ENCODE data around the gene NRF1. TPM values are rescaled to one million over a fixed set of nuclear protein-coding genes. Genes with fewer than 3 reads are reported as not detected.

NRF1 gene
- polyA plus RNA-seq, 2 of the 4 experiments (the other 2 are of a cell fraction): 11.2 to 18.5 TPM

- DNase-seq (ENCODE audit: low read depth in 1 of 2, low spot score in 1 of 2): no peak
- no peak overlapping the region for H3K4me3 ChIP-seq
- no peak overlapping the region for H3K4me2 ChIP-seq
- TF ChIP-seq PHF8 (IDR thresholded peaks at IDR 0.05; ENCODE audit: borderline replicate concordance, low read depth): no peak
- no peak for TF ChIP-seq CEBPB (IDR thresholded peaks at IDR 0.05)
- TF ChIP-seq FOSL2 (IDR thresholded peaks at IDR 0.05): no peak
- no peak for TF ChIP-seq FOSL2 (CRISPR knock-in tag; IDR thresholded peaks at IDR 0.05)
- no peak for TF ChIP-seq HOXB5 (CRISPR knock-in tag; IDR thresholded peaks at IDR 0.05)
- TF ChIP-seq RFX5 (IDR thresholded peaks at IDR 0.05): no peak
- no peaks in the 10 kb centered on the region for H3K4me1 ChIP-seq
- H3K9me3 ChIP-seq: no peaks in the 10 kb centered on the region
- POLR2A ChIA-PET: no interaction called here
- WGBS (ENCODE audit: missing lambda C conversion rate): 88% methylated on average over 15 of the region's 16 CpGs
- no peak for ATAC-seq
- CTCF ChIA-PET: interaction anchor here (0.7 to 2.2 kb wide), 3 partner anchors 26 to 95 kb away, joined by 3 to 8 read pairs (median 4); no protein-coding TSS in a partner anchor
- no peak for FAIRE-seq
- no peak overlapping the region for H3K27ac ChIP-seq
Observed at GRCh38 chr7:129798616-129799349, 187.3 kb downstream of the NRF1 start.

GRCh38 chr7:129799350-129799955, 187.9 kb downstream of the NRF1 start:
- ATAC-seq: no peak
- WGBS (ENCODE audit: missing lambda C conversion rate): 70% methylated on average over 13 of the region's 13 CpGs

GRCh38 chr7:129800901-129801300, 189.4 kb downstream of the NRF1 start:
- DNase-seq (ENCODE audit: low read depth in 1 of 2, low spot score in 1 of 2) (no peak), ATAC-seq (no peak), FAIRE-seq (no peak)
- Histone ChIP-seq H3K9me3 (no peaks in the 10 kb centered on the region), H3K4me1 (no peaks in the 10 kb centered on the region), H3K4me2 (no peak overlapping the region), H3K4me3 (no peak overlapping the region), H3K27ac (no peak overlapping the region)
- ChIA-PET POLR2A (no interaction called here), CTCF (interaction anchor here (0.6 kb wide), 1 partner anchor 159 kb away, joined by 3 read pairs; no protein-coding TSS in a partner anchor)
- TF ChIP-seq FOXS1 (CRISPR knock-in tag; IDR thresholded peaks at IDR 0.05) (no peak), ZC3H11A (IDR thresholded peaks at IDR 0.05) (no peak), REST (IDR thresholded peaks at IDR 0.05) (no peak), CBX8 (IDR thresholded peaks at IDR 0.05) (no peak), TP53 (CRISPR knock-in tag; IDR thresholded peaks at IDR 0.05) (no peak), HES2 (IDR thresholded peaks at IDR 0.05) (no peak), CTCF (IDR thresholded peaks at IDR 0.05) (no peak), CBX2 (IDR thresholded peaks at IDR 0.05; ENCODE audit: borderline replicate concordance, low read depth) (no peak), ESRRA (IDR thresholded peaks at IDR 0.05; ENCODE audit: borderline replicate concordance, low read length) (no peak), MAX (IDR thresholded peaks at IDR 0.05) (no peak)
- WGBS (ENCODE audit: missing lambda C conversion rate): 76% methylated on average over 7 of the region's 7 CpGs

More at GRCh38 chr7:129799350-129799955, 187.9 kb downstream of the NRF1 start:
- Histone ChIP-seq H3K27ac (no peak overlapping the region), H3K4me1 (no peaks in the 10 kb centered on the region), H3K9me3 (no peaks in the 10 kb centered on the region), H3K4me3 (no peak overlapping the region), H3K4me2 (no peak overlapping the region)
- DNase-seq (ENCODE audit: low read depth in 1 of 2, low spot score in 1 of 2) (no peak), FAIRE-seq (no peak)
- ChIA-PET POLR2A (no interaction called here), CTCF (interaction anchor here (0.8 to 2.2 kb wide), 4 partner anchors 25 to 212 kb away, joined by 3 to 8 read pairs (median 4); no protein-coding TSS in a partner anchor)
- TF ChIP-seq SMC3 (IDR thresholded peaks at IDR 0.05): no peak
- no peak for TF ChIP-seq EP300 (IDR thresholded peaks at IDR 0.05)
- no peak for TF ChIP-seq CTCF (IDR thresholded peaks at IDR 0.05)
- no peak for TF ChIP-seq CBX8 (IDR thresholded peaks at IDR 0.05)
- TF ChIP-seq RAD21 (conservative IDR thresholded peaks at IDR 0.05 in 1 of 2, IDR thresholded peaks at IDR 0.05 in 1 of 2): no peak

Data from A549 (cell line).